ENCODE data around the gene ALS2CL. TPM values are rescaled to one million over a fixed set of nuclear protein-coding genes. Genes with fewer than 3 reads are reported as not detected.

Gene ALS2CL
- total RNA-seq, 1 experiment from 2014 or later, result 16.4 TPM

DNA sequence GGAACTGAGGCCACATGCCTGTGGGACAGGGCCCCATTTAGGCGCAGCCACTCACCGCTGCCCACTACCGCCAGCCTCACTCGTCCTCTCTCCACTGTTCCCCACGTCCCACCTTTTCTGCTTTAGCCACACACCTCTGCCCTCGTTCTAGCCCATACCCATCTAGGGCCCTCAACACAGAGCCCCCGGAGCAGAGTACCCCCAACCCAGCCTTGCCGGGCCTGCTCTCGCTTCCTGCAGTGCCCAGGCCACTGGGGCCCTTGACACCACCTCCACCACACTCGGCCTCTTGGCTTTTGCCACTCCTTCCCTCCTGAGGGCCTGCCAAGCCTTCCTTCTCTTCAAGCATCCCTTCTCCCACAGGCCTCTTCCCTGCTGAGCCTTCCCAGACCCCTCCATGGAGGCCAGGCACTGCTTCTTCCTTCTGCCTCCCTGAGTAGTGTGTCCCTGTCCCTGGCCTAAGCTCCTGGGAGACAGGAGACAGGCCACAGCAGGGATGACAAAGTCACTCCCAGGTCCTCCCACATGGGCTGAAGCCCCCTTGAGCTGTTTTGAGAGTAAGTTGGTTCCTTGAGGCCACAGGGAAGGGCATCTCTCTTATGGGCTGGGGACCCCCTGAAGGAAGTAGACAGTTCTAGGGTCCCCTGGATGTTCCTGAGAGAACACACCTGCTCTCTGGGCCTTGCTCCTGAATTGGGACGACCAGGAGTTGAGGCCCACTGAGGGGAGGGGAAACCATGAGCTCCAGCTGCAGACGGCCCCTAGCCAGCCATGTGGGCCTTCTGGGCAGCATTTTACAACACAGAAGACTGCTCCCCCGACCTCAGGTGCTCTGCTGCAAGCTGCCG, 19.8 kb upstream of the ALS2CL start (continued):
- TF ChIP-seq, protein P1, sequence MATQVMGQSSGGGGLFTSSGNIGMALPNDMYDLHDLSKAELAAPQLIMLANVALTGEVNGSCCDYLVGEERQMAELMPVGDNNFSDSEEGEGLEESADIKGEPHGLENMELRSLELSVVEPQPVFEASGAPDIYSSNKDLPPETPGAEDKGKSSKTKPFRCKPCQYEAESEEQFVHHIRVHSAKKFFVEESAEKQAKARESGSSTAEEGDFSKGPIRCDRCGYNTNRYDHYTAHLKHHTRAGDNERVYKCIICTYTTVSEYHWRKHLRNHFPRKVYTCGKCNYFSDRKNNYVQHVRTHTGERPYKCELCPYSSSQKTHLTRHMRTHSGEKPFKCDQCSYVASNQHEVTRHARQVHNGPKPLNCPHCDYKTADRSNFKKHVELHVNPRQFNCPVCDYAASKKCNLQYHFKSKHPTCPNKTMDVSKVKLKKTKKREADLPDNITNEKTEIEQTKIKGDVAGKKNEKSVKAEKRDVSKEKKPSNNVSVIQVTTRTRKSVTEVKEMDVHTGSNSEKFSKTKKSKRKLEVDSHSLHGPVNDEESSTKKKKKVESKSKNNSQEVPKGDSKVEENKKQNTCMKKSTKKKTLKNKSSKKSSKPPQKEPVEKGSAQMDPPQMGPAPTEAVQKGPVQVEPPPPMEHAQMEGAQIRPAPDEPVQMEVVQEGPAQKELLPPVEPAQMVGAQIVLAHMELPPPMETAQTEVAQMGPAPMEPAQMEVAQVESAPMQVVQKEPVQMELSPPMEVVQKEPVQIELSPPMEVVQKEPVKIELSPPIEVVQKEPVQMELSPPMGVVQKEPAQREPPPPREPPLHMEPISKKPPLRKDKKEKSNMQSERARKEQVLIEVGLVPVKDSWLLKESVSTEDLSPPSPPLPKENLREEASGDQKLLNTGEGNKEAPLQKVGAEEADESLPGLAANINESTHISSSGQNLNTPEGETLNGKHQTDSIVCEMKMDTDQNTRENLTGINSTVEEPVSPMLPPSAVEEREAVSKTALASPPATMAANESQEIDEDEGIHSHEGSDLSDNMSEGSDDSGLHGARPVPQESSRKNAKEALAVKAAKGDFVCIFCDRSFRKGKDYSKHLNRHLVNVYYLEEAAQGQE (IDR thresholded peaks at IDR 0.05; ENCODE audit: low read depth), result no peak

DNA sequence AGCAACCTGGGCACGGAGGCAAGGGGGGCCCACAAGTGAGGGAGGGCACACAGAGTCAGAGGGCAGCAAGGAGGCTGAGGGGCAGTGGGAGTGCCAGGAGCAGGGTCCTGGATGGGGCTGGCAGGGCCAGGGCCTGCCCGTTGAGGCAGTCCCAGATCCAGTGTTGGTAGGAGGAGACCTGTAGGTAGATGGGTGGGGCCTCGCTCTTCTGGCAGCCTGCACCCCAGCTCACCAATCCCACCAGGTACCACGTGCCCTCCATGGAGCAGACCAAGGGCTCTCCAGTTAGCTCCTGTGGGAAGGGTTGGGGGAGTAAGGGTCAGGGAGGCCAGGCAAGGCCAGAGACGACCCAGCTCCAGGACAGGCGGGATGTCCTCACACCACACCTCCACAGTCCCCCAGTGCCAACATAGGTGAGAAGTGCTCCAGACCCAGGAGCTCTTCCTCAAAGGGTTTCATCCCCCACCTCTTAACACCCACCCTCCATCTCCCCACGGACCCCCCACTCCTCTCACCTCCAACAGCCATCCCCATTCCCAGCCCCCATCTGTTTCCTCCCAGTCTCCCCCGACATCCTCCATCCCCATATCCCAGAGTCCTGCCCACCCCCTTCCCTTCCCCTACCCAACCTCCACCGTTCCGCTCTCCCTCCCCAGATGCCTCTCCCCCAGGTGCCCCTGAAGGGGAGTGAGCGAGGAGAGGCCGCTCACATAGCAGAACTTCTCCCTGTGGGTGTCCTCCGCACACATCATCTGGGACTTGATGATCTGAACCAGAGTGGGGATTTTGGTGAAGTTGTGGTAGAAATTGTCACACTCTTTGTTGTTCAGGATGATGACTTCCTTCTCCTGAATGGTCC, 18.9 kb upstream of the ALS2CL start:
- DNase-seq (ENCODE audit: low read depth, low spot score), result no peak
- Histone ChIP-seq H3K4me1 (ENCODE audit: control insufficient read depth in 1 of 2, insufficient read depth in 2 of 2, low read length in 2 of 2) (no peaks in the 10 kb centered on the region), H3K4me2 (ENCODE audit: low read length) (no peak overlapping the region), H3K27ac (ENCODE audit: low read depth, low read length) (no peak overlapping the region), H3K9me2 (ENCODE audit: insufficient read depth) (no peaks in the 10 kb centered on the region), H3K36me3 (ENCODE audit: control insufficient read depth in 1 of 2, insufficient read depth in 2 of 2, low read length in 2 of 2) (no peaks in the 10 kb centered on the region), H3K27me3 (ENCODE audit: insufficient read depth, low read length) (no peaks in the 10 kb centered on the region), H3K4me3 (replicated peaks in 1 of 2; ENCODE audit: low read depth in 1 of 2, low read length in 2 of 2) (no peak overlapping the region), H4K20me1 (ENCODE audit: insufficient read depth) (no peaks in the 10 kb centered on the region), H3K9me3 (ENCODE audit: control insufficient read depth in 1 of 2, insufficient read depth in 1 of 2, low read depth in 1 of 2, low read length in 2 of 2) (no peaks in the 10 kb centered on the region), H2AFZ (ENCODE audit: low read depth, low read length, poor library complexity, severe bottlenecking) (no peak overlapping the region), H3K9ac (ENCODE audit: low read length) (no peak overlapping the region), H3K79me2 (ENCODE audit: insufficient read depth, low read length) (no peaks in the 10 kb centered on the region)
- CTCF ChIA-PET, result no interaction called here
- no peak for ATAC-seq
- RAD21 ChIA-PET (ENCODE audit: low non-redundant PET in 1 of 2, low total read pairs in 2 of 2, uncharacterized antibody in 2 of 2, unreplicated experiment in 2 of 2), result no interaction called here
- POLR2A ChIA-PET, result no interaction called here
- BruUV-seq (replicated peaks), result no TSS peak
- TF ChIP-seq, protein P2, sequence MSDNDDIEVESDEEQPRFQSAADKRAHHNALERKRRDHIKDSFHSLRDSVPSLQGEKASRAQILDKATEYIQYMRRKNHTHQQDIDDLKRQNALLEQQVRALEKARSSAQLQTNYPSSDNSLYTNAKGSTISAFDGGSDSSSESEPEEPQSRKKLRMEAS (IDR thresholded peaks at IDR 0.05), result no peak
- TF ChIP-seq SIN3A (IDR thresholded peaks at IDR 0.05; ENCODE audit: low read depth), result no peak
- TF ChIP-seq RAD21 (IDR thresholded peaks at IDR 0.05; ENCODE audit: low read depth), result no peak
- TF ChIP-seq, protein P3, sequence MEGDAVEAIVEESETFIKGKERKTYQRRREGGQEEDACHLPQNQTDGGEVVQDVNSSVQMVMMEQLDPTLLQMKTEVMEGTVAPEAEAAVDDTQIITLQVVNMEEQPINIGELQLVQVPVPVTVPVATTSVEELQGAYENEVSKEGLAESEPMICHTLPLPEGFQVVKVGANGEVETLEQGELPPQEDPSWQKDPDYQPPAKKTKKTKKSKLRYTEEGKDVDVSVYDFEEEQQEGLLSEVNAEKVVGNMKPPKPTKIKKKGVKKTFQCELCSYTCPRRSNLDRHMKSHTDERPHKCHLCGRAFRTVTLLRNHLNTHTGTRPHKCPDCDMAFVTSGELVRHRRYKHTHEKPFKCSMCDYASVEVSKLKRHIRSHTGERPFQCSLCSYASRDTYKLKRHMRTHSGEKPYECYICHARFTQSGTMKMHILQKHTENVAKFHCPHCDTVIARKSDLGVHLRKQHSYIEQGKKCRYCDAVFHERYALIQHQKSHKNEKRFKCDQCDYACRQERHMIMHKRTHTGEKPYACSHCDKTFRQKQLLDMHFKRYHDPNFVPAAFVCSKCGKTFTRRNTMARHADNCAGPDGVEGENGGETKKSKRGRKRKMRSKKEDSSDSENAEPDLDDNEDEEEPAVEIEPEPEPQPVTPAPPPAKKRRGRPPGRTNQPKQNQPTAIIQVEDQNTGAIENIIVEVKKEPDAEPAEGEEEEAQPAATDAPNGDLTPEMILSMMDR (IDR thresholded peaks at IDR 0.05 in 2 of 3, conservative IDR thresholded peaks at IDR 0.05 in 1 of 3; ENCODE audit: borderline replicate concordance in 1 of 3, insufficient read depth in 1 of 3, low read depth in 2 of 3, low read length in 2 of 3), result no peak
- no peak for TF ChIP-seq SP1 (IDR thresholded peaks at IDR 0.05; ENCODE audit: low read depth)
- TF ChIP-seq EZH2 (IDR thresholded peaks at IDR 0.05), result no peak
- no peak for TF ChIP-seq EZH2phosphoT487 (IDR thresholded peaks at IDR 0.05; ENCODE audit: borderline replicate concordance)
- no peak for TF ChIP-seq JUND (IDR thresholded peaks at IDR 0.05)
- intact Hi-C loops (cut with micrococcal nuclease), result no loop called here

All from HCT116 (cell line).